DMS153 treated with DMSO at 0.1 percent for 48 hours (cell line): ENCODE data around the gene SLC49A3.

ENCODE experiments used
- DNase-seq: peaks from one replicate; lab custom pipeline; 2025; ENCODE audit not compliant: unreplicated experiment; lab: John Stamatoyannopoulos, UW

Gene SLC49A3

DNA sequence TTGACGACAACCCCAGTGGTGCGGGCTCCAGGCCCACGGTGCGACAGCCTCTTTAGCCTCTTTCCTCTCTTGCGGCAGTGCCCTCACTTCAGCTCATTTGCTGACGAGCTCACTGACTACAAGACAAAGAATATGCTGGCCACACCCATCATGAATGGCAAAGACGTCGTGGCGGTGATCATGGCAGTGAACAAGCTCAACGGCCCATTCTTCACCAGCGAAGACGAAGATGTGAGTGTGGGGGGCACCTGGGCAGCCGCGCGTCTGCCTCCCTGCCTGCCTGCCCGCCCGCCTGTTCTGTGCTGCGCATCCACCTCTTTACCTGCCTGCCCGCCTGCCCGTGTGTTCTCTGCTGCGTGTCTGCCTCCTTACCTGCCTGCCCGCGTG is 54.4 kb downstream of the SLC49A3 start:
- DNase-seq, result no peak

DNA sequence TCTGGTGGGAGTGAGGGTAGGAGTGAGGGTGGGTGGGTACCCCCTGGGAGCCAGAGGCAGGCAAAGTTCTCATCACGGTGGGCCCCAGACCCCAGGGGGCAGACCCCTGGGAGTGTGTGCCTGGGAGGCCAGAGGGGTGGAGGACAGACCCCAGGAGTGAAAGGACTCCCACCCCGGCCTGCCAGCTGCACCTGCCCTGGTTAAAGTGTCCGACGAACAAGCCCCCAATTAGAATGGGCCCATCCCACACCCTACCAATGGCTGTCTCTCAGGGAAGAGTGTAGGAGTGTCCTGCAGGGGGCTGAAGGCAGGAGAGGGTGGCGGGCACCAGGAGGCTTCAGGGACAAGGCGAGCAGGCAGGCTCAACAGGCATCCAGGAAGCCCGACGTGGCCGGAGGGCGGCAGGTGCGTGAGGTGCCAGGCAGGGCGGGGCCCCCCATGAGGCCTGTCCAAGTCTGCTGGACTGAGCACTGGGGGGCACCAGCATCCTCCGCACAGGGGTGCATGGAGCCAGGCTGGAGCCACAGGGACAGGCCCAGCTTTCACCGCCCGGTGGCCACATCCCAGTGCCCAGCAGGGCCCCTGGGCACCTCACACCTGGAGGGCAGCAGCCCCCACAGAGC is 54.9 kb downstream of the SLC49A3 start:
- no peak for DNase-seq

DNA sequence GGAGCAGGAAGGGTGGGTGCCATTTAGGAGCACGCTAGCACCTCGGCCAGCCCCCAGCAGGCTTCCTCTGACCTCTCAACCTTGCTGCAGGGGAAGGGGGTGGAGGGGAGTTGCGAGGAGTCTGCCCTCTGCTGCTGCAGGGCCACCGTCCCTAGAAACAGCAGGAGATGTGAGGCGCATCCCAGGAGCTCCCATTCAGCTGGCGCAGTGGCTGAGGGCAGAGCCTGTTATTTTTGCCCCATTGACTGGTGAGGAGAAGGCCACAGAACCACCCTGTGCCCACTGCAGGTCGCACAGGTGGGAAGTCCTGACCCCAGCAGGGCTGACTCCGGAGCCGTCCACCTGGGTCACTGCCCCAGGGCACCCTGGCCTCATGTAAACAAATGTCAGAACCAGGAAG is 55.5 kb downstream of the SLC49A3 start:
- no peak for DNase-seq

DNA sequence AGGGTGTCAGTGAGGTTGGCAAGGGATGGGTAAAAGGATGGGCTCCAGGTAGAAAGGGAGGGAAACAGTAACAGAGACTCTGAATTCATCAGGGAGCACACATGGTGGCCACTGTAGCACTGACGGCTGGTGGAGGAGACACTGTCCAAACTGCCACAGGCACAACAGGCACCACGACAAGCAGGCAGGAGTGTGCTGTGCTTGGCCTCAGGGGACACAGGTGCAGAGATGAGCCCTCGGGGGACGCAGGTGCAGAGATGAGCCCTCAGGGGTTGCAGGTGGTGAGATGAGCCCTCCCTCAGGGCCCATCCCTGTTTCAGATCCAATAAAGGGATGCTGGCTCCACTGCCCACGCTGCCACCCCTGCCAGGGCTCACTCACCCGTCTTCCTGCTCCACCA is 56.0 kb downstream of the SLC49A3 start:
- no peak for DNase-seq

DNA sequence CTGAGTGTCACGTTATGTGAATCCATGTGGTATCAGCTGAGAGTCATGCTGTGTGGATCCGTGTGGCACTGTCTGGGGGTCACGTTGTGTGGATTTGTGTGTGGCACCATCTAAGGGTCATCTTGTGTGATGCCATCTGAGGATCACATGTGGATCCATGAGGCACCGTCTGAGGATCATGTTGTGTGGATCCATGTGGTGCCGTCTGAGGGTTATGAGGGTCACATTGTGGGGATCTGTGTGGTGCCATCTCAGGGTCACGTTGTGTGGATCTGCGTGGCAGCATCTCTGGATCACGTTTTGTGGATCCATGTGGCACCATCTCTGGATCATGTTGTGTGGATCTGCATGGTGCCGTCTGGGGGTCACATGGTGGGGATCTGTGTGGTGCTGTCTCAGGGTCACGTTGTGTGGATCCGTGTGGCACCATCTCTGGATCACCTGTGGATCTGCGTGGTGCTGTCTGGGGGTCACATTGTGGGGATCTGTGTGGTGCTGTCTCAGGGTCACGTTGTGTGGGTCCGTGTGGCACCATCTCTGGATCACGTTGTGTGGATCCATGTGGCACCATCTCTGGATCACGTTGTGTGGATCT is 56.7 kb downstream of the SLC49A3 start:
- no peak for DNase-seq
